Keratinocyte (primary cell): Measurements from ENCODE around the gene ANKRD49. TPM values are rescaled to one million over a fixed set of nuclear protein-coding genes. Genes with fewer than 3 reads are reported as not detected.

Experiments used
- DNase-seq: peaks from one replicate; pipeline ENCODE4 v3.0.0-alpha.2; 2011; ENCODE audit warnings: low read depth, missing footprints, low spot score
- FAIRE-seq: peaks from 2 replicates; lab custom pipeline; 2011; peaks lifted over from hg19 to GRCh38; lab: Jason Lieb, UNC
- H2AFZ ChIP-seq: 2 replicates; pipeline ENCODE4 v1.6.0; 2012; ENCODE audit warnings: low read length, control low read depth, inconsistent platforms; ENCODE audit not compliant: control insufficient read depth
- H3K27ac ChIP-seq: 2 replicates; pipeline ENCODE4 v1.5.1; 2011; ENCODE audit warnings: low read length; ENCODE audit not compliant: control insufficient read depth, insufficient read depth
- H3K27me3 ChIP-seq: 3 replicates; pipeline ENCODE4 v1.6.0; 2011; ENCODE audit warnings: low read length; ENCODE audit not compliant: control insufficient read depth, insufficient read depth; ENCODE audit errors: extremely low read depth
- H3K36me3 ChIP-seq, 2 experiments: 2 replicates in 1 of 2; 3 replicates in 1 of 2; pipeline ENCODE4 v1.5.1; 2011; ENCODE audit warnings: low read length in 2 of 2, mild to moderate bottlenecking in 1 of 2; ENCODE audit not compliant: control insufficient read depth in 2 of 2, insufficient read depth in 2 of 2; ENCODE audit errors: extremely low read depth in 1 of 2
- H3K4me1 ChIP-seq: 3 replicates; pipeline ENCODE4 v1.5.1; 2011; ENCODE audit warnings: low read length; ENCODE audit not compliant: control insufficient read depth, insufficient read depth; ENCODE audit errors: extremely low read depth
- H3K4me2 ChIP-seq: 3 replicates; pipeline ENCODE4 v1.6.0; 2011; ENCODE audit warnings: low read depth, low read length; ENCODE audit not compliant: control insufficient read depth, insufficient read depth; ENCODE audit errors: extremely low read depth
- H3K4me3 ChIP-seq, 3 experiments: fragments of 200-600 bp in 1 of 3; sonication (generic) in 1 of 3; 2 replicates in 2 of 3; 3 replicates in 1 of 3; pipeline ENCODE4 v1.5.1; 2011 to 2016; ENCODE audit warnings: low read length in 3 of 3, mild to moderate bottlenecking in 3 of 3, control low read depth in 2 of 3, inconsistent platforms in 1 of 3, low read depth in 1 of 3, mixed read lengths in 1 of 3, mixed run types in 1 of 3, moderate library complexity in 1 of 3; ENCODE audit not compliant: control insufficient read depth in 2 of 3, insufficient read depth in 2 of 3; ENCODE audit errors: extremely low read depth in 1 of 3
- H3K79me2 ChIP-seq: 2 replicates; pipeline ENCODE4 v1.6.0; 2012; ENCODE audit warnings: low read length; ENCODE audit not compliant: control insufficient read depth, insufficient read depth
- H3K9ac ChIP-seq: 3 replicates; pipeline ENCODE4 v1.6.0; 2011; ENCODE audit warnings: low read length; ENCODE audit not compliant: control insufficient read depth, insufficient read depth; ENCODE audit errors: extremely low read depth
- H3K9me1 ChIP-seq: 3 replicates; pipeline ENCODE4 v1.6.0; 2011; ENCODE audit warnings: low read length; ENCODE audit not compliant: control insufficient read depth, insufficient read depth; ENCODE audit errors: extremely low read depth
- H3K9me3 ChIP-seq: 2 replicates; pipeline ENCODE4 v1.5.1; 2012; ENCODE audit warnings: low read depth, low read length; ENCODE audit not compliant: control insufficient read depth
- H4K20me1 ChIP-seq: 3 replicates; pipeline ENCODE4 v1.6.0; 2011; ENCODE audit warnings: low read length; ENCODE audit not compliant: control insufficient read depth, insufficient read depth; ENCODE audit errors: extremely low read depth
- EZH2 ChIP-seq: IDR thresholded peaks from one replicate; pipeline ENCODE4 v1.6.1; 2012; ENCODE audit warnings: inconsistent platforms, mild to moderate bottlenecking, low read length, moderate library complexity
- dilution Hi-C: fragments of 300-500 bp; cut with MboI; formaldehyde crosslinking; loops from one replicate; pipeline ENCODE4 v1.7.0; 2020; ENCODE audit warnings: low sequenced_read_pairs; ENCODE audit not compliant: extremely low pct_ligation_motif_present
- polyA plus RNA-seq, 5 experiments: library from polyadenylated mRNA; depleted of rRNA in 3 of 5; stranded (reverse) in 3 of 5; stranded (forward) in 1 of 5; unstranded in 1 of 5; fragments of >200 nt; gene quantifications; 1 replicate in 1 of 5; 2 replicates in 3 of 5; 3 replicates in 1 of 5; pipeline versions ENCODE4 v1.2.1 to v1.2.3, GENCODE V29; 2011 to 2012; ENCODE audit warnings: missing spikeins in 2 of 5, low read depth in 1 of 5, low replicate concordance in 1 of 5
- TF ChIP-seq, protein P1 (sequence below), 3 experiments: IDR thresholded peaks in 1 of 3; conservative IDR thresholded peaks in 1 of 3; optimal IDR thresholded peaks in 1 of 3; 2 replicates in 2 of 3; 3 replicates in 1 of 3; pipeline versions ENCODE3 to v1.5.1; 2011; ENCODE audit warnings: low read length in 3 of 3, mild to moderate bottlenecking in 3 of 3, moderate library complexity in 2 of 3, control low read depth in 1 of 3, inconsistent platforms in 1 of 3; ENCODE audit not compliant: insufficient read depth in 2 of 3; ENCODE audit errors: extremely low read depth in 1 of 3

Gene ANKRD49
- polyA plus RNA-seq, 1 donor (not counting 4 experiments of a cell fraction or from before 2014, with no cell fraction given) = 17.1 TPM

DNA sequence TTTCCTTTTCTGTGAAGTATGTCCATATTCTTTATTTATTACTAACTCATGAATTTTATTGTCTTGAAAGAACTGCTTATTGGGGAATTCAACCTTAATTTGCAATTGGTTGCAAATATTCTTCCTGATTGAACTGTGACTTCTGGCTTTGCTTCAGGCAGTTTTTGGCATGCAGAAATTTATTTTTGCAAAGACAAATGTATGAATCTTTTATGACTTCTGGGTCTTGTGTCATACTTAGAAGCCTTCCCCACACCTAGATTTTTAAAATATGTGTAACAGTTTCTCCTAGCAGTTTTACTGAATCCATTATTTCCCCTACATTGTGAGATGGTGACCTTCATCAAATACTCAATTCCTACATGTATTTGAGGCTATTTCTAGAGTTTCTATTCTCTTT is 12.4 kb upstream of the ANKRD49 start:
- Histone ChIP-seq H3K27me3 (no peaks in the 10 kb centered on the region), H3K9ac (no peak overlapping the region), H3K36me3 (peaks cover 0 to 4% of the 10 kb centered on the region in 2 experiments), H2AFZ (no peak overlapping the region), H3K9me3 (no peaks in the 10 kb centered on the region), H3K4me2 (no peak overlapping the region), H3K27ac (no peak overlapping the region), H4K20me1 (no peaks in the 10 kb centered on the region), H3K79me2 (no peaks in the 10 kb centered on the region), H3K4me3 (no peak overlapping the region), H3K4me1 (no peaks in the 10 kb centered on the region), H3K9me1 (no peaks in the 10 kb centered on the region)
- dilution Hi-C loops = no loop called here
- no peak for DNase-seq
- TF ChIP-seq EZH2 = no peak
- TF ChIP-seq, protein P1, sequence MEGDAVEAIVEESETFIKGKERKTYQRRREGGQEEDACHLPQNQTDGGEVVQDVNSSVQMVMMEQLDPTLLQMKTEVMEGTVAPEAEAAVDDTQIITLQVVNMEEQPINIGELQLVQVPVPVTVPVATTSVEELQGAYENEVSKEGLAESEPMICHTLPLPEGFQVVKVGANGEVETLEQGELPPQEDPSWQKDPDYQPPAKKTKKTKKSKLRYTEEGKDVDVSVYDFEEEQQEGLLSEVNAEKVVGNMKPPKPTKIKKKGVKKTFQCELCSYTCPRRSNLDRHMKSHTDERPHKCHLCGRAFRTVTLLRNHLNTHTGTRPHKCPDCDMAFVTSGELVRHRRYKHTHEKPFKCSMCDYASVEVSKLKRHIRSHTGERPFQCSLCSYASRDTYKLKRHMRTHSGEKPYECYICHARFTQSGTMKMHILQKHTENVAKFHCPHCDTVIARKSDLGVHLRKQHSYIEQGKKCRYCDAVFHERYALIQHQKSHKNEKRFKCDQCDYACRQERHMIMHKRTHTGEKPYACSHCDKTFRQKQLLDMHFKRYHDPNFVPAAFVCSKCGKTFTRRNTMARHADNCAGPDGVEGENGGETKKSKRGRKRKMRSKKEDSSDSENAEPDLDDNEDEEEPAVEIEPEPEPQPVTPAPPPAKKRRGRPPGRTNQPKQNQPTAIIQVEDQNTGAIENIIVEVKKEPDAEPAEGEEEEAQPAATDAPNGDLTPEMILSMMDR (optimal IDR thresholded peaks at IDR 0.05 in 1 of 3, IDR thresholded peaks at IDR 0.05 in 1 of 3, conservative IDR thresholded peaks at IDR 0.05 in 1 of 3; ENCODE audit: extremely low read depth in 1 of 3, insufficient read depth in 2 of 3, low read length in 3 of 3) = no peak
- no peak for FAIRE-seq

DNA sequence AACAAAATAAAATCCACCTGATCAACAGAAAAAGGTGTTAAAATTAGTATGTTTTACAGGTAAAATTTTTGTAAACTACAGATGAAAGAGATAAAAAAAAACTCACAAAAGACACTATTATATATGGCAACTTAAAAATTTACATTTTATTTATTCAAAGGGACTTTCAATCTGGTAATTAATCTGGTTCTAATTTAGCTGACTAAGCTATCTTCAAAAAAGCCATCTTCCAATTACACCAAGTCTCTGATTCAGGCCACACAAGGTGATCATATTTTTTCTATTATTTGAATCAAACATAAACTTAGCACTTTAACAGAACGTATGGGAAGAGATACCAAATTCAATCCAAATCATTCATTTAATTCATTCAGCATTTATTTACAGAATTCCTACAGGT is 7.7 kb upstream of the ANKRD49 start:
- Histone ChIP-seq H3K4me3 (no peak overlapping the region), H3K36me3 (peaks cover 2 to 11% of the 10 kb centered on the region in 2 experiments), H3K9me1 (no peaks in the 10 kb centered on the region), H2AFZ (no peak overlapping the region), H3K27ac (no peak overlapping the region), H3K4me1 (no peaks in the 10 kb centered on the region), H3K9me3 (no peaks in the 10 kb centered on the region), H3K27me3 (no peaks in the 10 kb centered on the region), H3K4me2 (no peak overlapping the region), H3K9ac (no peak overlapping the region), H4K20me1 (no peaks in the 10 kb centered on the region), H3K79me2 (no peaks in the 10 kb centered on the region)
- no peak for FAIRE-seq
- TF ChIP-seq, protein P1 (optimal IDR thresholded peaks at IDR 0.05 in 1 of 3, IDR thresholded peaks at IDR 0.05 in 1 of 3, conservative IDR thresholded peaks at IDR 0.05 in 1 of 3; ENCODE audit: extremely low read depth in 1 of 3, insufficient read depth in 2 of 3, low read length in 3 of 3) = no peak
- TF ChIP-seq EZH2 = no peak
- dilution Hi-C loops = no loop called here
- no peak for DNase-seq
